ENCODE measurements around the gene GIPR.

- TF ChIP-seq TEAD4 (IDR thresholded peaks at IDR 0.05; ENCODE audit: borderline replicate concordance, insufficient read depth): no peak
- TF ChIP-seq CHD2 (IDR thresholded peaks at IDR 0.05; ENCODE audit: low read length, partially characterized antibody): peak; percentile 60
- no peak for TF ChIP-seq POLR2AphosphoS5 (IDR thresholded peaks at IDR 0.05; ENCODE audit: low read depth, low read length)
- no peak for TF ChIP-seq CTCF (IDR thresholded peaks at IDR 0.05)
- no peak for TF ChIP-seq MEF2A (IDR thresholded peaks at IDR 0.05; ENCODE audit: borderline replicate concordance, low read depth)
- 0 out of 2 replicates have a peak, but pooled peaks have one; percentile 62 for TF ChIP-seq REST (IDR thresholded peaks at IDR 0.05; ENCODE audit: low read depth, low read length)
- TF ChIP-seq EZH2phosphoT487 (IDR thresholded peaks at IDR 0.05; ENCODE audit: borderline replicate concordance, low read depth): no peak
These were observed 22.2 kb upstream of the GIPR start for GRCh38 chr19:45645631-45646344.
